K562 (cell line): Measurements from ENCODE around the gene PDHB.

Experiments
- CTCF ChIP-seq, 3 experiments: IDR thresholded peaks in 2 of 3; conservative IDR thresholded peaks in 1 of 3; 2 replicates each; pipeline ENCODE4 v1.5.1; 2011 to 2012; ENCODE audit warnings: low read length in 3 of 3, mild to moderate bottlenecking in 3 of 3, control low read depth in 2 of 3, improper control_type of control experiment in 1 of 3, inconsistent platforms in 1 of 3, low read depth in 1 of 3, mixed read lengths in 1 of 3, moderate library complexity in 1 of 3; ENCODE audit not compliant: insufficient read depth in 2 of 3
- E2F6 ChIP-seq, 2 experiments: IDR thresholded peaks; 2 replicates each; pipeline ENCODE4 v1.6.1; 2011; ENCODE audit warnings: borderline replicate concordance in 1 of 2, control low read depth in 1 of 2, low read depth in 1 of 2, low read length in 1 of 2, mild to moderate bottlenecking in 1 of 2, mixed read lengths in 1 of 2, moderate library complexity in 1 of 2; ENCODE audit not compliant: insufficient read depth in 1 of 2, insufficient read length in 1 of 2, poor library complexity in 1 of 2, severe bottlenecking in 1 of 2; ENCODE audit errors: extremely low read depth in 1 of 2

- no peak for TF ChIP-seq CTCF (IDR thresholded peaks at IDR 0.05 in 2 of 3, conservative IDR thresholded peaks at IDR 0.05 in 1 of 3; ENCODE audit: insufficient read depth in 2 of 3, low read depth in 1 of 3, low read length in 3 of 3)
- TF ChIP-seq E2F6 (IDR thresholded peaks at IDR 0.05; ENCODE audit: borderline replicate concordance in 1 of 2, extremely low read depth in 1 of 2, insufficient read depth in 1 of 2, insufficient read length in 1 of 2, low read depth in 1 of 2, low read length in 1 of 2, poor library complexity in 1 of 2, severe bottlenecking in 1 of 2): no peak
These were observed 36.9 kb upstream of the PDHB start for GRCh38 chr3:58470363-58471024.
